Astrocyte (in vitro differentiated cells and primary cell): ENCODE measurements around the gene PSME3. TPM values are rescaled to one million over a fixed set of nuclear protein-coding genes. Genes with fewer than 3 reads are reported as not detected.

Experiments used
- DNase-seq: peaks from one replicate; pipeline ENCODE4 v3.0.0-alpha.2; 2010; ENCODE audit warnings: low read depth
- FAIRE-seq: peaks from 2 replicates; lab custom pipeline; 2011; peaks lifted over from hg19 to GRCh38; lab: Jason Lieb, UNC
- H2AFZ ChIP-seq: 2 replicates; pipeline ENCODE4 v1.6.0; 2012; ENCODE audit warnings: low read depth, low read length, inconsistent platforms
- H3K27ac ChIP-seq: 2 replicates; pipeline ENCODE4 v1.5.1; 2011; ENCODE audit warnings: low read depth, low read length, inconsistent platforms
- H3K27me3 ChIP-seq: 2 replicates; pipeline ENCODE4 v1.6.0; 2011; ENCODE audit warnings: low read length, inconsistent platforms; ENCODE audit not compliant: insufficient read depth
- H3K36me3 ChIP-seq: 2 replicates; pipeline ENCODE4 v1.5.1; 2011; ENCODE audit warnings: low read length, inconsistent platforms; ENCODE audit not compliant: insufficient read depth
- H3K4me1 ChIP-seq: 2 replicates; pipeline ENCODE4 v1.5.1; 2011; ENCODE audit warnings: low read length, inconsistent platforms; ENCODE audit not compliant: insufficient read depth
- H3K4me2 ChIP-seq: 2 replicates; pipeline ENCODE4 v1.6.0; 2012; ENCODE audit warnings: low read length, inconsistent platforms
- H3K4me3 ChIP-seq: 2 replicates; pipeline ENCODE4 v1.5.1; 2011; ENCODE audit warnings: low read depth, mild to moderate bottlenecking, low read length, inconsistent platforms; ENCODE audit not compliant: insufficient read depth
- H3K79me2 ChIP-seq: 2 replicates; pipeline ENCODE4 v1.6.0; 2012; ENCODE audit warnings: mild to moderate bottlenecking, low read length, inconsistent platforms; ENCODE audit not compliant: insufficient read depth
- H3K9ac ChIP-seq: 2 replicates; pipeline ENCODE4 v1.6.0; 2012; ENCODE audit warnings: mild to moderate bottlenecking, low read length, inconsistent platforms
- H3K9me3 ChIP-seq: 2 replicates; pipeline ENCODE4 v1.5.1; 2012; ENCODE audit warnings: low read depth, mild to moderate bottlenecking, low read length, inconsistent platforms; ENCODE audit not compliant: insufficient read depth
- H4K20me1 ChIP-seq: 2 replicates; pipeline ENCODE4 v1.6.0; 2012; ENCODE audit warnings: low read length, inconsistent platforms; ENCODE audit not compliant: insufficient read depth
- H3K27ac Mint-ChIP-seq: one replicate; pipeline ENCODE4 v1.8.0; 2021; ENCODE audit warnings: mild to moderate bottlenecking, mixed read lengths; ENCODE audit not compliant: unreplicated experiment
- H3K27me3 Mint-ChIP-seq: one replicate; pipeline ENCODE4 v1.8.0; 2021; ENCODE audit warnings: low read depth, mixed read lengths; ENCODE audit not compliant: unreplicated experiment
- H3K36me3 Mint-ChIP-seq: one replicate; pipeline ENCODE4 v1.8.0; 2021; ENCODE audit warnings: low read depth, mixed read lengths; ENCODE audit not compliant: unreplicated experiment
- H3K4me1 Mint-ChIP-seq: one replicate; pipeline ENCODE4 v1.8.0; 2021; ENCODE audit warnings: low read depth, mixed read lengths; ENCODE audit not compliant: unreplicated experiment
- H3K4me3 Mint-ChIP-seq: one replicate; pipeline ENCODE4 v1.8.0; 2021; ENCODE audit warnings: mild to moderate bottlenecking, moderate library complexity, mixed read lengths; ENCODE audit not compliant: unreplicated experiment
- H3K9me3 Mint-ChIP-seq: one replicate; pipeline ENCODE4 v1.8.0; 2021; ENCODE audit warnings: mild to moderate bottlenecking, mixed read lengths; ENCODE audit not compliant: unreplicated experiment
- CTCF ChIP-seq: IDR thresholded peaks from 2 replicates; pipeline ENCODE4 v1.5.1; 2011; ENCODE audit warnings: low read depth, mild to moderate bottlenecking, inconsistent platforms, low read length, moderate library complexity; ENCODE audit not compliant: insufficient read depth
- EZH2 ChIP-seq: IDR thresholded peaks from 2 replicates; pipeline ENCODE4 v1.6.1; 2012; ENCODE audit warnings: mild to moderate bottlenecking, low read length, inconsistent platforms; ENCODE audit not compliant: insufficient read depth
- total RNA-seq: library from RNA; stranded (reverse); gene quantifications from 2 replicates; pipeline ENCODE4 v1.2.1, GENCODE V29; 2021

PSME3 gene
- total RNA-seq, 1 donor from 2014 or later = 152 TPM

DNA sequence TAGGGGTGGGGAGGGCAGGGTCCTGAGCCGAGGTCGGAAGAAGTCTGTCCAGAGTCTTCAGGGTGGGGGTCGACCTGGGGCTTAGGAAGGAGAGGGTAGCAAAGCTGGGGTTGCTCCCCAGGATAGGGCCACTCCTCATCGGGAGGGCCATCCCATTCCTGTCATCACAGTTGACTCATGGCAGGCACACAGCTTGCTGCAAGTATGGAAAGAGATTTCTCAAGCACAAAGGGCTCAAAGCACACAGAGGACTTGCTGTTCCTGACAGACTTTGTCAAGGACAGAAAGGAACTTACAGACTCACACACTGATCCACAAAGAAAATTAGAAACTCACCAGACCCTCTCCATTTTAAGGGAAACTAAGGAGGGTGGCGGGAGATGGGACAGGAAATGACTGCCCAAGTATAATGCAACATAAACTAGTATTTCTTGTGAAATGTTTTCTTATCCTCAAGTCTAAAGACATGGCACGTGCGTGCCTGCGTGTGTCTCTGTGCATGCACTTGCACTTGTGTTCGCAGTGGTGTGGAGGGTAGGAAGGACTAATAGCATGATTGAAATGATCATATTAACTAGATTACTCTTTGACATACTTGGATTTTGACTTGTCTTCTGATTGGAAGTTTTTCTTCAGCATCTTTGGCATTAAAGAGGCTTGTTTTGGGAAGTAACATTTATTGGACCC lies 13.5 kb downstream of the PSME3 start:
- Mint-ChIP-seq H3K36me3 (peaks cover 3% of the 10 kb centered on the region), H3K9me3 (no peaks in the 10 kb centered on the region), H3K27ac (no peak overlapping the region), H3K27me3 (no peaks in the 10 kb centered on the region), H3K4me3 (no peak overlapping the region), H3K4me1 (peaks cover 7% of the 10 kb centered on the region)
- H3K9me3 ChIP-seq = no peaks in the 10 kb centered on the region
- peaks cover 50% of the 10 kb centered on the region for H4K20me1 ChIP-seq
- H2AFZ ChIP-seq = no peak overlapping the region
- no peak for FAIRE-seq
- no peaks in the 10 kb centered on the region for H3K79me2 ChIP-seq
- H3K4me2 ChIP-seq = no peak overlapping the region
- H3K4me3 ChIP-seq = no peak overlapping the region
- H3K9ac ChIP-seq = no peak overlapping the region
- TF ChIP-seq EZH2 (no peak), CTCF (no peak)
- peaks cover 5% of the 10 kb centered on the region for H3K27me3 ChIP-seq
- no peak overlapping the region for H3K27ac ChIP-seq
- peaks cover 4% of the 10 kb centered on the region for H3K4me1 ChIP-seq
- peaks cover 28% of the 10 kb centered on the region for H3K36me3 ChIP-seq
- DNase-seq = no peak

GRCh38 chr17:42848093-42848492 lies 14.9 kb downstream of the PSME3 start:
- Mint-ChIP-seq H3K27me3 (peaks cover 9% of the 10 kb centered on the region), H3K36me3 (peaks cover 6% of the 10 kb centered on the region), H3K4me1 (peaks cover 7% of the 10 kb centered on the region), H3K27ac (no peak overlapping the region), H3K4me3 (no peak overlapping the region), H3K9me3 (no peaks in the 10 kb centered on the region)
- TF ChIP-seq EZH2 = no peak
- Histone ChIP-seq H3K9me3 (no peaks in the 10 kb centered on the region), H3K9ac (no peak overlapping the region), H3K4me3 (no peak overlapping the region), H3K4me2 (no peak overlapping the region), H3K4me1 (peaks cover 4% of the 10 kb centered on the region), H3K27ac (no peak overlapping the region), H4K20me1 (peaks cover 37% of the 10 kb centered on the region), H3K79me2 (no peaks in the 10 kb centered on the region), H3K27me3 (peaks cover 5% of the 10 kb centered on the region), H2AFZ (no peak overlapping the region), H3K36me3 (peaks cover 17% of the 10 kb centered on the region)
- no peak for DNase-seq
- FAIRE-seq = no peak

- FAIRE-seq (no peak), DNase-seq (no peak)
- Mint-ChIP-seq H3K36me3 (peaks cover 8% of the 10 kb centered on the region), H3K4me1 (peaks cover 7% of the 10 kb centered on the region), H3K9me3 (no peaks in the 10 kb centered on the region), H3K27ac (no peak overlapping the region), H3K27me3 (peaks cover 16% of the 10 kb centered on the region), H3K4me3 (no peak overlapping the region)
- H4K20me1 ChIP-seq = peaks cover 27% of the 10 kb centered on the region
- no peak overlapping the region for H2AFZ ChIP-seq
- H3K27me3 ChIP-seq = peaks cover 5% of the 10 kb centered on the region
- no peak overlapping the region for H3K4me2 ChIP-seq
- H3K79me2 ChIP-seq = no peaks in the 10 kb centered on the region
- no peak for TF ChIP-seq CTCF
- no peak for TF ChIP-seq EZH2
- H3K27ac ChIP-seq = no peak overlapping the region
- no peak overlapping the region for H3K4me3 ChIP-seq
- peaks cover 4% of the 10 kb centered on the region for H3K4me1 ChIP-seq
- H3K9me3 ChIP-seq = no peaks in the 10 kb centered on the region
- no peak overlapping the region for H3K9ac ChIP-seq
- peaks cover 12% of the 10 kb centered on the region for H3K36me3 ChIP-seq
Measured at GRCh38 chr17:42849031-42849430, 15.8 kb downstream of the PSME3 start.
